T1000 (cell line): ENCODE data around the gene SMC6.

ENCODE experiments used
- DNase-seq: peaks from one replicate; lab custom pipeline; 2025; ENCODE audit warnings: mixed read lengths; lab: John Stamatoyannopoulos, UW

SMC6 gene

GRCh38 chr2:17616405-17616804 lies 137.2 kb downstream of the SMC6 start:
- DNase-seq = no peak

GRCh38 chr2:17615728-17616351 lies 137.8 kb downstream of the SMC6 start:
- no peak for DNase-seq

GRCh38 chr2:17615147-17615546 lies 138.5 kb downstream of the SMC6 start:
- no peak for DNase-seq

- DNase-seq = no peak
These were observed 139.3 kb downstream of the SMC6 start for GRCh38 chr2:17614174-17614930.
